Ishikawa (cell line): ENCODE results near the gene MACROH2A2.

Experiments
- CEBPB ChIP-seq: IDR thresholded peaks from 2 replicates; pipeline ENCODE4 v1.6.1; 2012
- CREB1 ChIP-seq: IDR thresholded peaks from 2 replicates; pipeline ENCODE4 v1.6.1; 2012; ENCODE audit warnings: low read depth
- EGR1 ChIP-seq: IDR thresholded peaks from 2 replicates; pipeline ENCODE4 v1.6.1; 2012
- EP300 ChIP-seq: IDR thresholded peaks from 2 replicates; pipeline ENCODE4 v1.6.1; 2012; ENCODE audit warnings: borderline replicate concordance
- FOXM1 ChIP-seq: IDR thresholded peaks from 2 replicates; pipeline ENCODE4 v1.6.1; 2012; ENCODE audit warnings: low read depth, borderline replicate concordance
- MAX ChIP-seq: IDR thresholded peaks from 2 replicates; pipeline ENCODE4 v1.6.1; 2012
- NFIC ChIP-seq: IDR thresholded peaks from 2 replicates; pipeline ENCODE4 v1.6.1; 2012
- RAD21 ChIP-seq: IDR thresholded peaks from 2 replicates; pipeline ENCODE4 v1.6.1; 2012; ENCODE audit warnings: low read depth
- REST ChIP-seq: IDR thresholded peaks from 2 replicates; pipeline ENCODE4 v1.6.1; 2012; ENCODE audit warnings: low read depth, mild to moderate bottlenecking
- TAF1 ChIP-seq: IDR thresholded peaks from 2 replicates; pipeline ENCODE4 v1.6.1; 2012; ENCODE audit warnings: low read depth, mild to moderate bottlenecking
- TCF12 ChIP-seq: IDR thresholded peaks from 2 replicates; pipeline ENCODE4 v1.6.1; 2012; ENCODE audit warnings: low read depth
- TEAD4 ChIP-seq: IDR thresholded peaks from 2 replicates; pipeline ENCODE4 v1.6.1; 2012
- USF1 ChIP-seq: IDR thresholded peaks from 2 replicates; pipeline ENCODE4 v1.6.1; 2012
- YY1 ChIP-seq: IDR thresholded peaks from 2 replicates; pipeline ENCODE4 v1.6.1; 2012; ENCODE audit warnings: low read depth
- ZBTB7A ChIP-seq: IDR thresholded peaks from 2 replicates; pipeline ENCODE4 v1.6.1; 2012; ENCODE audit warnings: low read depth

The MACROH2A2 gene

GRCh38 chr10:70052462-70053217, at the start of gene MACROH2A2:
TSS of gene MACROH2A2 (plus strand) at chr10:70052846. CDS start at chr10:70075659, 22,813 bp downstream.
- TF ChIP-seq EGR1 (peak; percentile 51; the same call in 1 of the 2 replicates), CREB1 (no peak), YY1 (peak; percentile 80), USF1 (no peak), CEBPB (no peak), TAF1 (no peak), MAX (peak; percentile 46; the same call in 1 of the 2 replicates)

GRCh38 chr10:70007116-70007820, 45.4 kb upstream of the MACROH2A2 start:
- TF ChIP-seq TEAD4: no peak
- no peak for TF ChIP-seq RAD21
- no peak for TF ChIP-seq EGR1
- no peak for TF ChIP-seq ZBTB7A
- TF ChIP-seq USF1: no peak
- TF ChIP-seq CEBPB: no peak
- no peak for TF ChIP-seq NFIC
- no peak for TF ChIP-seq REST
- no peak for TF ChIP-seq MAX
- no peak for TF ChIP-seq EP300
- no peak for TF ChIP-seq FOXM1
- TF ChIP-seq CREB1: no peak
- TF ChIP-seq TCF12: no peak
- TF ChIP-seq TAF1: no peak
- no peak for TF ChIP-seq YY1

GRCh38 chr10:70031215-70031614, 21.4 kb upstream of the MACROH2A2 start:
- TF ChIP-seq CREB1 (no peak), ZBTB7A (no peak), USF1 (no peak), EP300 (no peak), REST (no peak), TAF1 (no peak), EGR1 (no peak), TEAD4 (no peak), NFIC (no peak), MAX (no peak), FOXM1 (no peak), TCF12 (no peak), CEBPB (no peak)

GRCh38 chr10:70032667-70033289, 19.9 kb upstream of the MACROH2A2 start:
- TF ChIP-seq CREB1 (no peak), TAF1 (no peak), CEBPB (no peak), RAD21 (no peak), EGR1 (no peak), USF1 (no peak), ZBTB7A (no peak), FOXM1 (no peak), REST (no peak), TEAD4 (no peak), YY1 (no peak), MAX (no peak), TCF12 (no peak)
